ENCODE results near the gene WDR81. TPM values are rescaled to one million over a fixed set of nuclear protein-coding genes. Genes with fewer than 3 reads are reported as not detected.

Gene WDR81
- total RNA-seq, 3 donors from 2014 or later: 17.3 to 27.3 (median 22.4) TPM

DNA sequence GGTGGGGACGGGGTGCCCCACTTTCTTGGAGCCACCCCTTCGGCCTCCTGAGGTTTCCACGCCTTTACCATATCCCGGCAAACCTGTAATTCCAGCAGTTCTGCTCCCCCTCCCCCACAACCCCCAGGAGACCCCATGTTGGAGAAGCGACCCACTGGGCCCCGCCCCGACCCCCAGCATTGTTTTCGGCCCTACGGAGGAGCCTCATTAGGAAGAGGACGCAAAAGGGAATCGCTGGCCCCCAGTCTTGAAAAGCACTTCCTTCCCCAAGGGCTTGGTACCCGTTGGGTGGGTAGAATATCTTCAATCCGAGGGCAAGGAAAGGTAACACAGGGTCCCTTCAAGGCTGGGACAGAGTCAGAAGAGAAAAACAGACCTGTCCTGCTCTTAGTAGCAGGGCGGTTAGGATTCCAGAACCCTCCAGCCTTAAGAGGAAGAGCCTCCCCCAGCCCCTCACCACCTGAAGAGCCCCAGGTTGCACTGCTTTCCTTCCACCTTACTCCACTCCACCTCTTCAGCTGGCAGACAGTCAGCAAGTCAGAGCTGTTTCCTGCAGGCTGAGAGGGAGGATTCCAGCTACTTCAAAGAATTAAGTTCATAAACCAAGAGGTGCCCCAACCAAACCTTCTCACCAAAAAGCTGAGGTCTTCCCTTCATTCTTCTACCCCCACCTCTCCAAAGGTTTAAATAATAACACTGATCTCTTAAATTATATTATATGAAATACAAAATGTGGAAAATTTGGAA lies 13.5 kb upstream of the WDR81 start:
- ATAC-seq: no peak
- Histone ChIP-seq H3K4me1 (ENCODE audit: low read depth) (peaks cover 38% of the 10 kb centered on the region), H3K4me3 (no peak overlapping the region), H3K9me3 (no peaks in the 10 kb centered on the region), H3K36me3 (ENCODE audit: low read depth) (peaks cover 9% of the 10 kb centered on the region)
- TF ChIP-seq, protein P1, sequence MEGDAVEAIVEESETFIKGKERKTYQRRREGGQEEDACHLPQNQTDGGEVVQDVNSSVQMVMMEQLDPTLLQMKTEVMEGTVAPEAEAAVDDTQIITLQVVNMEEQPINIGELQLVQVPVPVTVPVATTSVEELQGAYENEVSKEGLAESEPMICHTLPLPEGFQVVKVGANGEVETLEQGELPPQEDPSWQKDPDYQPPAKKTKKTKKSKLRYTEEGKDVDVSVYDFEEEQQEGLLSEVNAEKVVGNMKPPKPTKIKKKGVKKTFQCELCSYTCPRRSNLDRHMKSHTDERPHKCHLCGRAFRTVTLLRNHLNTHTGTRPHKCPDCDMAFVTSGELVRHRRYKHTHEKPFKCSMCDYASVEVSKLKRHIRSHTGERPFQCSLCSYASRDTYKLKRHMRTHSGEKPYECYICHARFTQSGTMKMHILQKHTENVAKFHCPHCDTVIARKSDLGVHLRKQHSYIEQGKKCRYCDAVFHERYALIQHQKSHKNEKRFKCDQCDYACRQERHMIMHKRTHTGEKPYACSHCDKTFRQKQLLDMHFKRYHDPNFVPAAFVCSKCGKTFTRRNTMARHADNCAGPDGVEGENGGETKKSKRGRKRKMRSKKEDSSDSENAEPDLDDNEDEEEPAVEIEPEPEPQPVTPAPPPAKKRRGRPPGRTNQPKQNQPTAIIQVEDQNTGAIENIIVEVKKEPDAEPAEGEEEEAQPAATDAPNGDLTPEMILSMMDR (IDR thresholded peaks at IDR 0.05): no peak
- DNase-seq: no peak
- intact Hi-C loops (cut with DNase I, micrococcal nuclease): no loop called here

DNA sequence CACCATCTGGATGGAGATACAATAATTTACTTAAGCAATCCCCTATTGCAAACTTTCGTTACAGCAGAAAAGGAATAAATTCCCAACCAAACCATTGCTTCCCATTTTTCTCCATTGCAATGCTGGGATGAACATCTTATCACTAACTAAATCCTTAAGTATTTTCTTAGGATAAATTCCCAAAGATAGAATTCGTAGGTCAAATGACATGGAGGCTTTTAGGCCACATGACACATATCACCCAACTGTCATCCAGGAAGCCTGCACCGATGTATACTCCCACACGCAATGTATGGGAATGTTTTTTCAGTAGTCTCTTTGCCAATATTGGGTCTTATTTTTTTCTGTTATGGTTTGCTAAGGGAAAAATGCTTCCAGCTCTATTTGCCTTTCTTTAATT lies 12.7 kb upstream of the WDR81 start:
- Histone ChIP-seq H3K4me3 (no peak overlapping the region), H3K4me1 (ENCODE audit: low read depth) (peaks cover 38% of the 10 kb centered on the region), H3K9me3 (no peaks in the 10 kb centered on the region), H3K36me3 (ENCODE audit: low read depth) (peaks cover 14% of the 10 kb centered on the region)
- intact Hi-C loops (cut with DNase I, micrococcal nuclease): no loop called here
- DNase-seq (no peak), ATAC-seq (no peak)
- TF ChIP-seq, protein P1 (IDR thresholded peaks at IDR 0.05): no peak

DNA sequence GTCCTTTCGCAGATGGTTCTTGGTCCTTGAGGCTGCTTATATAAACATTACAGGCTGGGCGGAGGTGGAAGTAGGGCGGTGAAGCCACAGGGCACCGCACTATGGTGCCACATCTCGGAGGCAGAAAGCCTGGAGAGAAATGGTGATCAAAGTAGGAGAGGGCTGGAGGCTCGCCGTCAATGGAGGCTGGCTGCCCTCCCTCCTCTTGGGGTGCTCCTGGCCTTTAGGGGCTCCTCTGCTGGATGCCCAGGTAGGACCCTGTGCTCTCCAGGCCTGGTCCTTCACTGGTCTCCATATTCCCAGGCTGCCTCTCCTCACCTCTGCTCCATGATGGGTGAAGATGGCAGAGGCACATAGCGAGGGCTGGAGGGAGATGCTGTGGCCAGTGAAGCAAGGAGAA lies 12.2 kb upstream of the WDR81 start:
- intact Hi-C loops (cut with DNase I, micrococcal nuclease): no loop called here
- TF ChIP-seq, protein P1 (IDR thresholded peaks at IDR 0.05): no peak
- peaks cover 14% of the 10 kb centered on the region for H3K36me3 ChIP-seq (ENCODE audit: low read depth)
- ATAC-seq (no peak), DNase-seq (peak in 1 of 3 donors; percentile 34)
- peaks cover 38% of the 10 kb centered on the region for H3K4me1 ChIP-seq (ENCODE audit: low read depth)
- H3K4me3 ChIP-seq: no peak overlapping the region
- H3K9me3 ChIP-seq: no peaks in the 10 kb centered on the region

DNA sequence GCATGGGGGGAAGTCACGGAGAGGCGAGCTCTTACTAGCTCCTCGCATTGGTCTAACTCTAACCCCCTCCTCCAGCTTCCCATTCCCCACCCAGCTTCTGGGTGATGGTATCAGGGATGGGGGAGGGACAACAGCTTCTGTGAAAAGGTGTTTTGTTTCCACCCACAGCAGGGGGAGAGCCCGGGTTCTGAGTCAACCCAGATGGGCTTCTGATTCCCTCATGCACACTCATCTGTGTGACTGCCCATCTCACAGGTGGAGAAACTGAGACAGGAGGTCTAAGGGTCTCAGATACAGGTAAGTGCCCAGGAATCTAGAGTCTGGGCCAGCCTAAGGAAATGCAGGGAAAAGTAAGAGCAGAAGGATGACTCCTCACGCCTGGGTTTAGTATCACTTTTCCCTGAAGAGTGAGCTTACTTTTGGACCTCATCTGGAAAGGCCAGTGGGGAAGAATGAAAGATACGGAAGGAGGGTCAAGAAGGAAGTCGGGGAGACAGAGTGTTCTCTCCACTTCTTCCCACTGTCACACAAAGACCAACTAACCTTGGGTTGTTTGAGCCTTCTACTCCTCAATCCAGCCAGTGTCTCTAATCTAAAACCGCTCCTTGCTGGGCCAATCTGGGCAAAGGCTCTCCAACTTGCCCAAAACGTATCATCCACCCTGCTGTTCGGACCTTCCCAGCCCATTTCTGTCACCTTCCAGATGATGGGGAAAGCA lies 11.2 kb upstream of the WDR81 start:
- intact Hi-C loops (cut with DNase I, micrococcal nuclease): no loop called here
- H3K9me3 ChIP-seq: no peaks in the 10 kb centered on the region
- TF ChIP-seq, protein P1 (IDR thresholded peaks at IDR 0.05): no peak
- no peak for DNase-seq
- H3K4me3 ChIP-seq: no peak overlapping the region
- peaks cover 14% of the 10 kb centered on the region for H3K36me3 ChIP-seq (ENCODE audit: low read depth)
- peaks cover 47% of the 10 kb centered on the region for H3K4me1 ChIP-seq (ENCODE audit: low read depth)
- ATAC-seq: no peak

DNA sequence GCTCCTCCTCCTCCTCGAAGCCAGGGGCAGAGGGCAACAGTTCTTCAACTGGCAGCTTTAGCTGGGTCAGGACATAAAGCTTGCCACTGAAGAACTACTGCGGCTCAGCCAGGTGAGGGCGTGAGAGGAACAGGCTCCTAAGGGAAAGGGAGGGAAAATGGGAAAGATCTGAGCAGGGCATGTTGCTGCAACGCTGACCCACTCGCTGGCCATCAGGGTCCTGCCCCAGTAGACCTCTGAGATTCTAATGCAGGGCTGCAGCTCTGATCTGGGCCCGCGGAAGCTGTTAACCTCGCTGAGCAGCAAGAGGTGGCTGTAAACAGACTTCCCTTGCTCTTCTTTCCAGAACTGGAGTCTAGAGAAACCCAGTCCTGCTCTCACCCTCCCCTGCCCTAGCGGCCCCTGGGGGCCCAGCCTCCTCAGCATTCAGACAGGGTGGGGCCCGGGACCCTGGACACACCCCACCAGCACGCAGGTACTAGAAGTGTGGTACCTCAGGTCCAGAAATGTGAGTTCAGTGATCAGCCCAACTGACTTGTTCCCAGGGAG lies 10.6 kb upstream of the WDR81 start:
- Histone ChIP-seq H3K9me3 (no peaks in the 10 kb centered on the region), H3K36me3 (ENCODE audit: low read depth) (peaks cover 14% of the 10 kb centered on the region), H3K4me1 (ENCODE audit: low read depth) (peaks cover 49% of the 10 kb centered on the region), H3K4me3 (no peak overlapping the region)
- ATAC-seq (no peak), DNase-seq (peak; percentile 65 to 76 (median 70))
- intact Hi-C loops (cut with DNase I, micrococcal nuclease): no loop called here
- TF ChIP-seq, protein P1 (IDR thresholded peaks at IDR 0.05): peak; percentile 40
